Renal cortical epithelial cell (primary cell): Measurements from ENCODE around the gene UFL1. TPM values are rescaled to one million over a fixed set of nuclear protein-coding genes. Genes with fewer than 3 reads are reported as not detected.

Source experiments
- DNase-seq: peaks from one replicate; pipeline ENCODE4 v3.0.0-alpha.2; 2011; ENCODE audit warnings: low read depth
- total RNA-seq: library from RNA; depleted of rRNA; stranded (reverse); fragments of >200 nt; gene quantifications from 2 replicates; pipeline ENCODE4 v1.2.3, GENCODE V29; 2014

Gene UFL1
- total RNA-seq, 1 donor from 2014 or later, result 29.5 TPM

GRCh38 chr6:96571551-96571950 lies 49.9 kb downstream of the UFL1 start:
- no peak for DNase-seq

GRCh38 chr6:96575359-96575758 lies 53.8 kb downstream of the UFL1 start:
- no peak for DNase-seq

- no peak for DNase-seq
Observed at GRCh38 chr6:96576221-96576620, 54.6 kb downstream of the UFL1 start.

- DNase-seq, result no peak
Observed at GRCh38 chr6:96582021-96582420, 60.4 kb downstream of the UFL1 start.

GRCh38 chr6:96582436-96582835 lies 60.8 kb downstream of the UFL1 start:
- DNase-seq, result no peak

GRCh38 chr6:96604420-96604819 lies 82.8 kb downstream of the UFL1 start:
- DNase-seq, result no peak

Other genes starting within 250 kb of the UFL1 start
- gene FHL5, start 41.3 kb downstream of the UFL1 start, total RNA-seq, result not detected in 2 replicates